Globus pallidus (tissue), 1 donor: ENCODE data around the gene CETN1.

Source experiments
- DNase-seq: peaks from one replicate; pipeline ENCODE4 v3.0.0-alpha.2; 2015; ENCODE audit warnings: low spot score

The CETN1 gene

DNA sequence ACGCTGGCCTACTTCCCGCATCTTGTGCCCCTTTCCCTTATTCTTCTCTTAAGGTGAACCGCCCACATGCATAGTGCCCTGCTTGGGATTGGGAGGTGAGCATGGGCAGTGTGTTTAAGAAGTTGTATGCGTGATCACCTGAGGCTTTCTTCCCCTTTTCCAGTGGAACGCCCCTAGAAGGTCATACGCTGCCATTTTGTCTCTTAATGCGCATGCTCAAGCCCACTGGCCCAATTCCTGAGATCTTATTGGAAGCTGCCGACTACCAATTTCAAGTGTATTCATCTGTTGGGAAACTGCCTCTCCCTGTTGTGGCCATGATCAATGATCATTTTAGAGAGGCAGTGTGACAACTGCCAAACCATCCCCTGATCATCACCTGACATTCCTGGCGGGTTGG, 3.3 kb upstream of the CETN1 start:
- DNase-seq, result no peak

DNA sequence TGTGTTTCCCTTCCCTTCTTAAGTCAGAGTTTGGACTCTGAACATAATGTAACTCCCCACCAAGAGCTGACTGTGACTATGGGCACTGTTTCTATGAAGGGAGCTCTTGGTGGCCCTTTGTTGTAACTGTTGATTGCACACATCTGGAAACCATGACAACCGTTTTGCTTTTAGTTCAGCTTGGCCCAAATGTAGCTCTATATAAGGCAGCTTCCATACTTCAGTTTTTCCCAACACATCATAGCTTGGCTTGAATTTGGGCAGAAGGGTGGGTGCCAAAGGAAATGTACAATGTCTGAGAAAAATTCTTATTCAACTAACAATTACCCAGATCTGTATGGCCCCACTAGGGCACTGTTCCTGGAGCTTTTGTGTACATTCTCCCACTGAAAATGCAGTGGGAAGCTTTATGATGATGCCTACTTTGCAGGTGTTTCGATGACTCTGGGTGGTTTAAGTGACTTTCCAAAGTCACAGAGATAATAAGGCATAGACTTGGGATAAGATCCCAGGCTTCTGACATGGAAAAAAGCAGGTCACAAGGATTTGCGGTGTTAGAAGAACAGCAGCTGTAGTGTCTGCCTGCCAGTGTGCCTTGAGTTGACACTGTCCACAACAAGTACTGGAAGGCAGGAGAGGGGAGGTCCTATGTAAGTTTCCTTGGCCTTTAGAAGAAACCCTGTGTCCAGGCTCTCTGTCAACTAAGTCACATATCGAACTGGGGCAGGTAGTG, 2.4 kb upstream of the CETN1 start:
- DNase-seq, result no peak

DNA sequence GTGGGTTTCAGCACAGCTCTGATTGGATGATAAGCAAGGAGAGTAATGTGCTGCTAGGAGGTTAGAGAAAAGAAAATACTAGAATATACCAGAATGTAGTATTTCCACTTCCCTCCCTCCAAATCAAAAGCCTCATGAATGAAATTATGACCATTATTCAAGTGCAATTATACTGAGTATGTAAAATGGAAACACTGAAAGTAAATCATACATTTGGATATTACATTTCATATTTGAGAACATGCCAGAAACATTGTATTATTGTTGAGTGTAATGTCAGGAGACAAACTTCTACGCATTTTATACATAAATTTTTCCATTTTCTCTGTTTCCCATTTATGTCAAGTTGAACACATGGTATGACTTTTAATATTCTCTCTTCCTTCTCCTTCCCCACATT, 942 bp upstream of the CETN1 start:
- DNase-seq, result no peak

DNA sequence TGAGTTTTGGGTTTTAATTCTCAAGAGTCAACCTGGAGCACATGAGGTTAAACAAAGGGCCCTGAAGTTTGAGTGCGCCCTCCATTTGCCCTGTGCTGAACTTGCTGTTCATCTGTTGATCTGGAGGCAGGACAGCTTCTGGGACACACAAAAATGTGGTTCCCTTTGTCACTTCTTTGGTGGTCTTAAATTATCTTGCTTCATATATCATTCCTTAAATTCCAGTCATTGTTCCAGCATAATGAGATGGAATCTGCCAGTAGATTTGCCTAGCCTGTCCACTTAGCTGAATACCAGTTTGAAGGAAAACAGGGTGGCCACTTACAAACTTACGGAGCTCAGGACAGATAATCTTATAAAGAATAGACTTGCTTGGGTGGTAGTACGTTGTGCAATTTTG, 916 bp downstream of the CETN1 start:
- DNase-seq, result no peak

DNA sequence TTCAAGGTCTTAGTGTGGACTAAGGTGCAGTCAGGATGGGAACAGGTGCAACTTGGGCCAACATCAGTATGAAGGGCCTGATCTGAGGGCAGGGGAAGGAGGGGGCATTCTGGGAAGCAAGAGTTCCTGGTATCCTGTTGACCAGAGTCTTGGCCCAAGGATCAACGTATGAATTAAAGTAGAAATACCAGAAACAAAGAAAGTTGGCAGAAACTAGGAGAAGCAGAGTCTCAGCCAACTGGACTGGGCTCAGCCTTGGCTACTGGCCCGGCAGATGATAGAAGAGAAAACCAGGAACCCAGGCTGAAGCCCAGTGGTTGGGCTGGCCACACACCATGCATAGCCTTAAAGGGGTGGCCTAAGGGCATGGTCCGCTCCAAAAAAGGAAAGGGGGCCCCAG, 2.3 kb downstream of the CETN1 start:
- peak; percentile 55 for DNase-seq

DNA sequence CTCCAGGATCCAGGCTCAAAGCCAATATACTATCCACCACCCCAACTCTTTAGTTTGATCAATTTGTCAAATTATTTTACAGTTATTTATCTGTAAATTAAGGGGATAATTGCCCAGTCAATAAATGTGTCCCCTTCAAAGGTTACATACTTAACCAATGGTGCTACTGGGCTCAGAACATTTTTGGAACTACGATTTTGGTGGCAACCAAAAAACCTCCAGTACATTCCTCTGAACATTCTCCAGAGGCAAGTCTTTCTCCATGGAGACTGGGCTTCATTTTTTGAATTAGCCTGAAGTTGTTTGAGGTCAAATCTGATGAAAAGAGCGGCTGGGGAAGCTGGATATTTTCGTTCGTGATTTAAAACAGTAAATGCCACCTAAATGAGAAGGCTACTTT, 14.9 kb downstream of the CETN1 start:
- no peak for DNase-seq

DNA sequence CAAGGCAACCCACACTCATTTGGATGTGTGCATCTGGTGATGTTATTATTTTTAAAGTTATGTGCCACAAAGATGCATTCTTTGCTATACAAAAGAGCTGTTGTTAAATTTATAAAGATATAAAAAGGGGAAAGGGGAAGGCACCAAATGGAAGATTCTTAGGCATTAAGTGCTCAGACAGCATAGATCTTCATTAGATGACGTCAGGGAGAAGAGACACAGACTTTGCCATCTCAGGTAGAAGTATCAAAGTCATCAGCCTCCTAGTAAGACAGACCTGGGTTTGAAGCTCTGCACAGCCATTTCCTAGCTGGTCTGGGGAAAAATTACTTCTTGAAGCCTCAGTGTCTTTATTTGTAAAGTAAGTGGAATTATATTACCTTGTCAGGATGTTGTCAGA, 15.4 kb downstream of the CETN1 start:
- no peak for DNase-seq

DNA sequence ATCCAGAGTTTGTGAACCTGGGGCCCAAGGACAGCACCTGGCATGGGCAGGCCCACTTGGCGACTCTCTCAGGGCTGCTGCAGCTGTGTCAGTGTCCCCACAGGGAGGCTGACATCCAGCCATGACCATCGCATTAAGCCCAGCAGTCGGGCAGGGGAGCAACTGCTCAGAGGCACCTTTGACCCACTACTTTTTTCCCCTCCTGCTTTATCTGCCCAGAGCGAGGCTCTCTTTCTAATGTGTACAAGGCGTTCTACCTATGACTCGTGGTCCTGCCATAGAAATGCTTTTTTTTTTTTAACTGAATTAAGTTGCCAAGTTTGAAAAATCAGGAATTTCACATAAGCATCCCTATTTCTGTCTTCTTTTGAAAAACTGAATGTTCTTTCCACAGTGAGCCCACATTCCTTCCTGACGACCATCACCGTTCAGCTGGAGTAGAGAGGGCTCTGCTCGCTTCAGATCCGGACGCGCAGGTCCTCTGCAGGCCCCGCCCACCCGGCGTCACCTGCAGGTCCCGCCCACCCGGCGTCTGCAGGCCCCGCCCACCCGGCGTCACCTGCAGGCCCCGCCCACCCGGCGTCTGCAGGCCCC, 16.2 kb downstream of the CETN1 start:
- DNase-seq, result no peak

DNA sequence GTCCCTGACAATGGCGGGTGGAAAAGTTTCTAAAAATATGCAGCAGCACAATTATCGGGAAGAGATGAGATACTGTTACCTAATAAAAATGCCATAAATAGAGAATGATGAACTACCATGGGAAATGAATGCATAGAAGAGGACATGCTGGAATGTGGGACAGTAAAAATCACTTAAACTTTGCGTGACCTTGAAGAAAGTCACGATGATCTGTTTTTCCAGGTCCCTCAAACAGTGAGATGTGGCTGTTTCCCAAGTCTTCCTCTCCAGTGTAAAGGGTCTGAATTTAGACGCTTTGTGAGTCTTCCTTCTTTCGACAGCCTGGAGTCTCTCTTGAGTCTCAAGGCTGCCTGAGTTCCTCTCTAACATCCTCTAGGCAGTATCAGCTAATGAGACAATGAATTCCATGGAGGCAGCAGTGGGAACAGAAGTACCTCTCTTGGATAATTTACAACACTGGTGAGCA, 18.0 kb downstream of the CETN1 start:
- DNase-seq, result no peak

DNA sequence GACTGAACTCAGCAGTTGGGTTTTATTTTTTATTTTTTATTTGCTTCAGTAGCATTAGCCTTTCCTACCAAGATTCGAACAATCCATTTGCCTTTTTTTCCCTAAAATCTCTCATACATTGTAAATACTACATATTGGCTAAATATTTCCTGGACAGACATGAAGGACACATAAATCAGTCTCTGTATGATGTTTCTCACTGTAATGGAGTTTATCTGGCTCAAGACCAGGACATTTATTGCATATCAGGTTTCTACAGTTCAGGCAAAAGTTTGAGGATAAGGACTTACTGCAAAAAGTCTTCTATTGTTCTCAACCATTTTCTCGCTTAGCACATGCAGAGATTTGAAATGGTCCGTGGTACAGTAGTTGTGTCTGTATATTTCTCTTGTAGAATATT, 19.9 kb downstream of the CETN1 start:
- no peak for DNase-seq

DNA sequence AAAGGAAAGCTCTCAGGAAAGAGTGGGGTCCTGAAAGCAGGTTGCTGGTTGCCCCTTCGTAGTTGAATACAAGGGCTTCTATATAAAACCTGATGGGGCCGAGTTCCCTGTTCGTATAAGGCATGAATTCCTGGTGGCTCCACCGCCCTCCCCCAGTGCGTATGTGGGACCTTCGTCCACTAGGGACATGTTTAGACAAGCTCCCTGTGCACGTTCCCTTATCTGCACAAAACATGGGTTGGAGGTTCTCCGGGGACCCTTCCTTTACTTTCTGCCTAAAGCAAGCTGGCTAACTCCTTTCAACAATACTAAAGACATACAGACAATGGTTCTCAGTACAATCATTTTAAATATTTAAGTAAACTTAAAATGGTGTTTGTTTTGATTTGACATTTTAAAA, 24.6 kb downstream of the CETN1 start:
- DNase-seq, result no peak

DNA sequence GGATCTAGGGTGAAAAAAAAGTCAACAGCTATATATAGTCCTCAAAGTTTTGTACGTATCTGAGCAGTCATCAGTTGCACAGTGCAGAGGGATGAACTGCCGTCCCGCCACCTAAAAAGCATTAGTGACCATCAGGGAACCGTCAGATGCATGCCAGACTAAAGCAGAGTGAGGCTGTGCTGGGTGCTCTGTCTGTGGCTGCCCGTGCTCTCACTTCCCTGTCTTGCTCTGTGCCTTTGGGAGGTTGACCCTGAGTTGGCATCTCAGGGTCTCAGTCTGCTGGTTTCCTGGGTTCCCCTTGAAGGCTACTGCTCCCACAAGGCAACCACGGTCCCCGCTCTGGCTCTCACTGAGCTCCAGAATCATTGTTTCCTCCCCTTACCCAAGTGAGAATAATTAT, 27.8 kb downstream of the CETN1 start:
- no peak for DNase-seq

DNA sequence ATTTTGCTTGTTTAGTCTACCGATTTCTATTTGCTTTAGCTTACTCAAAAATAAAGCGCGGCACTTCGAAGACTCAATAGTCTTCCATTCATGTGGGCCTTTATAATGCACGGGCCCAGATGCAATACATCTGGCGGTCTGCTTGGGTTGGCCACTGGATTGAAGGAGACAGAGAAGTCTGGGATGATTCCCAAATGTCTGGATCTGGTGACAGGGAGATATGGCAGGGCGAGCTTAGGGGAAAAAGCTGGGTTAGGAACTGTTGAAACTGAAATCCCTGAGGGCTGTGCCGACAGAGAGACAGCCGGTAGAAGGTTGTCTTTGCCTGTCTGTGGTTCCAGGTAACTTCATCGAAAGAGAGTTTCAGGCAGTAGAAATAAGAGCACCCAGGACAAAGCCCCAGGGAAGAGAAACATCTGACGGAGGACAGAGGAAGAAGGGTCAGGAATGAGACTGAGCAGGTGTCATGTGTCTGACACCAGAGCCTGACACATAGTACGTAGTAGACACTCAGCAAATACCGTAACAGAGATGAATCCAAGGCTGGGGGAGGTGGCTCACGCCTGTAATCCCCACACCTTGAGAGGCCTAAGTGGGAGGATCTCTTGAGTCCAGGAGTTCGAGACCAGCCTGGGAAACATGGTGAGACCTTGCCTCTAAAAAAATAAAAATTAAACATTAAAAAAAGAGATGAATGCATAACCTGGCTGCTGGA, 30.2 kb downstream of the CETN1 start:
- DNase-seq, result no peak

DNA sequence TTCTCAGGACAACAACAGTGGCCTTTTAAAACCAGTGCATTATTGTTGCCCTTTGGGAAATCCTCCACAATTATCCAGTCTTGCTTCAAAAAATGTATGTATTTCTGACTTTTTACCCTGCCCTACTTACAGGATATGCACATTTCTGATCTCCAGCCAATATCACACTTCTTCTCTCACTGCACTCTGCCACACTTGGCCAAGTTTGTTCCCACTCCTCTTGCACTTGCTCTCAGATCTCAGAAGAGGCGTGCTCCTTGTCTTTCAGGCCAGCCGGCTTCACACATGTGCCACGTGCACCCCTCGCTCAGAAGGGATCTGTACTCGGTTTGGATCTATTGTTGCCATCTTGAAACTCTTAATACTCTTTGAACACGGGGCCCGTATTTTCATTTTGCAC, 32.0 kb downstream of the CETN1 start:
- DNase-seq, result no peak

DNA sequence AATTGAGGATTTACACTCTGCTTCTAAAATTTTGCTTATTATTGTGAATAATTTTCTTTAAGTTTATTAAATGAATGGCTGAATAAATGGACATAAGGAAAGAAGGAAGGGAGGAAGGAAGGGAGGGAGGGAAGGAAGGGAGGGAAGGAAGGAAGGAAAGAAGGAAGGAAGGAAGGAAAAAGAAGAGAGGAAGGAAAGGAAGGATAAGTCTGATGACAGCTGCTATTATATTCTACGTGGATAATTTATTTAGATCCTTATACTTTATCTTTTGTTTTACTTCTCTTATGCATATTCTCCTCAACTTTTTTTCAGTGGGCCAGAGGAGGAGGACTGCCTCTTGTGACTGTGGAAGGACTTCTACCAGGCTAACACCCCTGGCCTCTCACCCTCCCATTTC, 34.0 kb downstream of the CETN1 start:
- DNase-seq, result no peak

DNA sequence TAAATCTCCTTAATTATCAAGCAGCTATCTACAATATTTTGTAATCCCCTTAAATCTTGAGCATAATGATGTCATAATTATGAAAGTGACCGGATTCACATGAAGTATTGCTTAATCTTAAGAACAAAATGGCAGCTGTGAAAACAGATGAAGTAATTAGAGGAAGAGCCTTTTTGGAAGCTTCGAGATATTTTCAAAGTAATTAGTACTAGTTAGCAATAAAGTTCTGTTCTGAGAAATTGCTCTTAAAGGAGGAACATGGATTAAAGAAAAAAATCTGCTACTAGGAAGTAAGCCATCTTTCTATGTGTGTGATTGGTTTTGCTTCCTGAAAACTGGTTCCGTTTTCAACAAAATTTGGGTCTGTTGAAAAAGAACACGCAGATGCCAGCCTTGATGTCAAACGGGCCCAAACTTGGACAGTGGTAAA, 34.9 kb downstream of the CETN1 start:
- no peak for DNase-seq

DNA sequence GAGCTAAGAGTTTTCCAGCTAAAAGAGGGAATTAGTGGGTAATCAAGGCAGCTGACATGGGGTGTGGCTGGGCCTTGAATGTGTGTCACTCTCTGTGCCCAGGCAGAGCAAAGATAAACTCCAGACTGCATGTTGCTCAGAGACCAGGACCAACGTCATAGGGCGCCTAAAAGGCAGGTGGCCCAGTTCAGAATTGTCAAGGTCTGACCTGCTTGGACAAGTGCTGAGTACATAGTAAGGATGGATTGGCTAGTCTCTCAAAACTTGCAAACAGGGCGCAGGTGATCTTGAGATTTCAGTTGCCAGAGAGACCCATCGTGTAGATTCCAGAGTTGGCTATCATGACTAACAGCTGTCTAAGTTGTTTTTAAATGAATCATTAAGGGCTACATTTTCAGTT, 35.6 kb downstream of the CETN1 start:
- no peak for DNase-seq

DNA sequence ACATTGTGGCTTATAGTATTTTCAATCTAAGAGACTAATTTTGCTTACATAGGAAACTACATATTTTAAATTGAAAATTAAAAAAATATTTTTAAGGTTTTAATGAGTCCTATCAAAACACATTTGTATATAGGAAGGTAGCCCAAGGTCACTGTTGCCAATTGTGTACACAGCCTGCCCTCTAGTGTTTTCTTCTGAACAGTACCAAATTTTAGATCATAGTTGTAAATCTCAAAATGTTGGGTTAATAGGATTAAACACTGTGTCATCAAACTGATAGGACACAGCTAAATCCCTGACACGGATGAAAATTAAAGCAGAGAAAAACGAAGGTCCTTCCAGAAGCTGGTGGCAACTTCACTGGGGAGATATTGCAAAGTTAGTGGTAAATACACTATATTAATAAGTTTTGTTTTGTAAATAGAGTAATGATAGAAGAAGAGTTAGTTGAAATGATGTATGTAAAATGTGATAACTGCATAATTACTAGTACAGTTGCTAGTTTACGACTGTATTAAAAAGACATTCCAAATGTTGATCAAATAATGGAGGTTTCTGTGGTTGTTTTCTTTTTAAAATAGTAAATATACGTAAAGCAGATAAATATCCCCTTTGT, 36.3 kb downstream of the CETN1 start:
- peak; percentile 49 for DNase-seq

DNA sequence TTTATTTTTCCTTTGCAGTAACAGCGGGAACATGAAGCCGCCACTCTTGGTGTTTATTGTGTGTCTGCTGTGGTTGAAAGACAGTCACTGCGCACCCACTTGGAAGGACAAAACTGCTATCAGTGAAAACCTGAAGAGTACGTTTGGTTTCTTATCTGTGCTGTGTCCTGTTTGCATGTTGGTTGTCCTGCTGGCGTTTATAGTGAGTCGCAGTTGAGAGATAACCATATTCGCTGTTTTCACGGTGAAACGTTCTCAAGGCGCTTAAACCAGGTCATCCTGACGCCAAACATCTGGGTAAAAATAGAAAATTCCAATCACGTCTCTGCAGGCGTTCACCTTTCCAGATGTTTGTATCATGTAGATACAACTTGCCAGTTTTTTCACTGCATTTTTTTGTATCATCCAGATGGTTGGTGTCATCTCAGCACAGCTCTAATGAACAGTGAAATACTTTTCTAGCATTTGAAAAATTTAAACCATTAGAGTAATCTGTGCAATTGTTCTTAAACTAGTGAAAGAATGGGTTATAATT, 37.9 kb downstream of the CETN1 start:
- no peak for DNase-seq

DNA sequence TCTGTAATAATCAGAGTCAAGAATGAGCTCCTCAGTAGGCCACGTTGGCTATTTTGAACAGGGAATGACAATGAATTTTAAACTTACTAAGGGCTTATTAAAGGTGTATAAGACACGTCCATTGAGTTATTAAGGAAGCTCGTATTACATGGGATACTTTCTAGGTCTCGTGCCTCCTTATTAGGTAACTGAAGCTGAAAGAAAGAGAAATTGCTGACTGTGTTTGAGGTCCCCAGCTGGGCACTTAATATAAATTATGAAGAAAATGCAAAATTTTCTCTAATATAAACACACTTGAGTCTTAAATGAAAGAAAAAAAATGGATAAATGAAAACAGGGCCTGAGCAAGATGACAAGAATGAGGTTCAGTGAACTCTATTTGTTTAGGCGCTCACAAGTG, 38.4 kb downstream of the CETN1 start:
- DNase-seq, result no peak

DNA sequence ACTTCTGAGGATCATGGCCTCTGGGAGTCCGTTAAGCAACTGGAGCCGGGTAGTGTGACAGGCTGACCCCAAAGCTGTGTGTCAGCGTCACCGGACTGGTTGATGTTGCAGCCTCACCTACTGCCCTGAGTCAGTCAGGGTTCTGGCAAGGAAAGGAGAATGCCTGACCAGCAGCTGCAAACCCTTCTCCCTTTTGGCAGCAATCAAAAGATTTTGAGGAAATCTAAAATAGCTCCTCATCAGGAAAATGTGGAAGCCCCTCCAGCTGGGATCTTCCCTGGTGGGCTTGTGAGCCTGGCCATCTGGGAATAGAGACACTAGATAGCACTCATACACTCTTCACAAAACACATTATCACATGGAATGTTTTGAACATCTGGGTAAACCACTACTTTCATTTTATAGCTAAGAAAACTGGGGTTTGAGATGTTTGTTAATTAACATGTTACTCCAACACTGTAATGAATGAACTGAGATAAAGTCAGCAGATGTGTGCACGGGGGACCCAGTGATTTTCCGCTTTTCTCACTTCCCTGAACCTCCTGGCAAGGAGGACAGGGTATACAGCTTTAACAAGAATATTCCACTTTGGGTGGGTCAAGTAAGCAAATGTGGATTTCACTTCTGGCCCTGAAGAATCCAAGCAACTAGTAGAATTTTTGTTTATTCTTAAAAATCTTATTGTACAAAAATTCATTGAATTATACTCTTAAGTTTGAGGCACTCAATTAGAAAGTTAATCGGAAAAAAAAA, 41.3 kb downstream of the CETN1 start:
- no peak for DNase-seq

DNA sequence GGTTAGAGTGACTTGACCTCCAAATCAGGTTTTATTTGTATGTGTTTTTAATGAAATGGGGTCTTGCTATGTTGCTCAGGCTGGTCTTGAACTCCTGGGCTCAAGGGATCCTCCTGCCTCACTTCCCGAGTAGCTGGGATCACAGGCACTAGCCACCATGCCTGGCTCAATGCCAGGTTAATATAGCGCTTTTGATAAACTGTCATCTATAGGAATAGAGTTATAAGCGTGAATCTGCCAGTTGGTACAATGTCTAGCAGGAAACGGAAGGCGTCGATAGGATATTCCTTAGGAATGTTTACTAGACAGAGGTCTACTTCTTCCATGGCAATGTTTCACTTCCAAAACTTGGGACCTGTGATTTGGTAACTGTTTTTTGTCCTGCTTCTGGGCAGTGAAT, 42.1 kb downstream of the CETN1 start:
- no peak for DNase-seq
